Measurements from ENCODE around the gene CFAP44. TPM values are rescaled to one million over a fixed set of nuclear protein-coding genes. Genes with fewer than 3 reads are reported as not detected.

CFAP44 gene
- total RNA-seq, 1 donor from 2014 or later, result 10.2 TPM

GRCh38 chr3:113421082-113421481 lies 20.2 kb downstream of the CFAP44 start:
- Mint-ChIP-seq H3K9me3 (peaks cover 15% of the 10 kb centered on the region), H3K36me3 (ENCODE audit: low read depth) (peaks cover 33% of the 10 kb centered on the region), H3K4me3 (no peak overlapping the region), H3K4me1 (no peaks in the 10 kb centered on the region), H3K27ac (ENCODE audit: unreplicated experiment) (no peak overlapping the region), H3K27me3 (ENCODE audit: low read depth) (no peaks in the 10 kb centered on the region)
- DNase-seq (ENCODE audit: low read depth, low spot score), result no peak
- no peak for TF ChIP-seq CTCF (conservative IDR thresholded peaks at IDR 0.05)

DNA sequence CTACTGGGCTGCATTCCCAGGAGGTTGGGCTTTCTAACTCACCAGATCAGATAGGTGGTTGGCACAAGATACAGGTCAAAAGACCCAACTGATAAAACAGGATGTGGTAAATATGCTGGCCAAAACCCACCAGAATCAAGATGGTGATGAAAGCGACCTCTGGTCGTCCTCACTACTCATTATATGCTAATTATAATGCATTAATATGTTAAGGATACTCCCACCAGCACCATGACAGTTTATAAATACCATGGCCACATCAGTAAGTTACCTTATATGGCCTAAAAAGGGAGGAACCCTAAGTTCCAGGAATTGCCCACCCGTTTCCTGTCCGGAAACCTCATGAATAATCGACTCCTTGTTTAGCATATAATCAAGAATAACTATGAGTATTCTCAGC lies 31.6 kb downstream of the CFAP44 start:
- no peak for DNase-seq (ENCODE audit: low read depth, low spot score)
- Mint-ChIP-seq H3K9me3 (peaks cover 25% of the 10 kb centered on the region), H3K27ac (ENCODE audit: unreplicated experiment) (no peak overlapping the region), H3K36me3 (ENCODE audit: low read depth) (peaks cover 49% of the 10 kb centered on the region), H3K27me3 (ENCODE audit: low read depth) (no peaks in the 10 kb centered on the region), H3K4me3 (no peak overlapping the region), H3K4me1 (no peaks in the 10 kb centered on the region)
- no peak for TF ChIP-seq CTCF (conservative IDR thresholded peaks at IDR 0.05)

GRCh38 chr3:113405180-113405579 lies 36.1 kb downstream of the CFAP44 start:
- Mint-ChIP-seq H3K27me3 (ENCODE audit: low read depth) (no peaks in the 10 kb centered on the region), H3K9me3 (peaks cover 5% of the 10 kb centered on the region), H3K4me1 (no peaks in the 10 kb centered on the region), H3K27ac (ENCODE audit: unreplicated experiment) (peak overlapping the region; percentile 65), H3K4me3 (no peak overlapping the region), H3K36me3 (ENCODE audit: low read depth) (peaks cover 23% of the 10 kb centered on the region)
- DNase-seq (ENCODE audit: low read depth, low spot score), result no peak
- TF ChIP-seq CTCF (conservative IDR thresholded peaks at IDR 0.05), result no peak

DNA sequence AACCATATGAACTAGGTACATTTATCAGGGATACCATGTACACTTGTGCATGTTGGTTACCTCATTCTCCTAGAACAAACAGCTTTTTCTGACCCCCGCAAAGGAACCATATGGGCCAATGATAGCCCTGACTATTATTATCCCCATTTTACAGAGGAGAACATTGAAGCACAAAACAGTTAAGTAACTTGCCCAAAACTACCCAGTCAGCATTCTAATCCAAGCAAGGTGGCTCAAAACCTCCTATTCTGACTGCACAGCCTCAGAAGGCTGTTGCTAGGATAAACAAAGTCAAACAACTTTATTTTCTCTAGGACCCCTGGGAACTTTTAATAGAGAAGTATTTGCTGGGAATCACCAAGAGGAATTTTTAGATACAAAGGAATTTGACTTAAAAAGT lies 36.7 kb downstream of the CFAP44 start:
- Mint-ChIP-seq H3K4me3 (no peak overlapping the region), H3K36me3 (ENCODE audit: low read depth) (peaks cover 24% of the 10 kb centered on the region), H3K27me3 (ENCODE audit: low read depth) (no peaks in the 10 kb centered on the region), H3K9me3 (peaks cover 4% of the 10 kb centered on the region), H3K27ac (ENCODE audit: unreplicated experiment) (no peak overlapping the region), H3K4me1 (no peaks in the 10 kb centered on the region)
- no peak for TF ChIP-seq CTCF (conservative IDR thresholded peaks at IDR 0.05)
- DNase-seq (ENCODE audit: low read depth, low spot score), result no peak

Small RNA genes lying within 50 kb of the gene (microRNA-seq; reads per million reads assigned to microRNA genes)
- not detected for gene MIR8076

Other genes with a start within 250 kb of the CFAP44 start
- 114 and 130 TPM in 2 replicates for gene BOC, start 229.9 kb downstream of the CFAP44 start, total RNA-seq
- gene SPICE1, start 73.7 kb upstream of the CFAP44 start, total RNA-seq, result 20.6 and 24.3 TPM in 2 replicates
- gene SIDT1, start 91.1 kb upstream of the CFAP44 start, total RNA-seq, result 0.23 and 0.41 TPM in 2 replicates

All from neural crest cell (in vitro differentiated cells).